Fibroblast of mammary gland (primary cell): ENCODE results near the gene SPTBN4.

ENCODE experiments used
- DNase-seq: peaks from one replicate; pipeline ENCODE4 v3.0.0-alpha.2; 2010; ENCODE audit warnings: low read depth
- H3K4me3 ChIP-seq: 2 replicates; pipeline ENCODE4 v1.5.1; 2011; ENCODE audit warnings: low read depth, mild to moderate bottlenecking, low read length, moderate library complexity; ENCODE audit not compliant: control insufficient read depth
- TF ChIP-seq, protein P1 (sequence below): conservative IDR thresholded peaks from 2 replicates; pipeline ENCODE4 v1.5.1; 2011; ENCODE audit warnings: low read depth, low read length, inconsistent platforms; ENCODE audit not compliant: control insufficient read depth, insufficient read depth

SPTBN4 gene

GRCh38 chr19:40506099-40506498 lies 39.3 kb downstream of the SPTBN4 start:
- TF ChIP-seq, protein P1, sequence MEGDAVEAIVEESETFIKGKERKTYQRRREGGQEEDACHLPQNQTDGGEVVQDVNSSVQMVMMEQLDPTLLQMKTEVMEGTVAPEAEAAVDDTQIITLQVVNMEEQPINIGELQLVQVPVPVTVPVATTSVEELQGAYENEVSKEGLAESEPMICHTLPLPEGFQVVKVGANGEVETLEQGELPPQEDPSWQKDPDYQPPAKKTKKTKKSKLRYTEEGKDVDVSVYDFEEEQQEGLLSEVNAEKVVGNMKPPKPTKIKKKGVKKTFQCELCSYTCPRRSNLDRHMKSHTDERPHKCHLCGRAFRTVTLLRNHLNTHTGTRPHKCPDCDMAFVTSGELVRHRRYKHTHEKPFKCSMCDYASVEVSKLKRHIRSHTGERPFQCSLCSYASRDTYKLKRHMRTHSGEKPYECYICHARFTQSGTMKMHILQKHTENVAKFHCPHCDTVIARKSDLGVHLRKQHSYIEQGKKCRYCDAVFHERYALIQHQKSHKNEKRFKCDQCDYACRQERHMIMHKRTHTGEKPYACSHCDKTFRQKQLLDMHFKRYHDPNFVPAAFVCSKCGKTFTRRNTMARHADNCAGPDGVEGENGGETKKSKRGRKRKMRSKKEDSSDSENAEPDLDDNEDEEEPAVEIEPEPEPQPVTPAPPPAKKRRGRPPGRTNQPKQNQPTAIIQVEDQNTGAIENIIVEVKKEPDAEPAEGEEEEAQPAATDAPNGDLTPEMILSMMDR: no peak
- no peak for DNase-seq

GRCh38 chr19:40507892-40508291 lies 41.1 kb downstream of the SPTBN4 start:
- DNase-seq: no peak
- H3K4me3 ChIP-seq: no peak overlapping the region
- TF ChIP-seq, protein P1: no peak

More at GRCh38 chr19:40506099-40506498, 39.3 kb downstream of the SPTBN4 start:
- H3K4me3 ChIP-seq: no peak overlapping the region

DNA sequence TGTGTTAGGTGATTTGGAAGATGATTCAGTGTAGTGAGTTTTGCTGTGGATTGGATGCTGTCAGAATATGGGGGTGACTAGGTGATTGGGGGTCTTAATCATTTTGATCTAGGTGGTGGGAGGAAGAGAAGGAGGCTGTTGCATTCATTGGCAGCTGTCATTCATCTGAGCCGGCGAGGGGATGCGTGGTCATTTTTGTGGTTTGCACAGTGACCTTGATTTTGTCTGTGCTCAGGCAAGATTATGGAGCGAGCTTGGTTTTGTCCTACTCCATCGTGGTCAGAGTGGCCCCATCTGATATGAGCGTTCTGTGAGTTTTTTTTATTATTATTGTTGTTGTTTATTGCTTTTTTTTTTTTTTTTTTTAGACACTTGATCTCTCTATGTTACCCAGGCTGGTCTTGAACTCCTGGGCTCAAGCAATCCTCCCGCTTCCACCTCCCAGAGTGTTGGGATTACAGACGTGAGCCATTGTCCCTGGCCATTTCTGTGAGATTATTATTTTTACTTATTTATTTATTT lies 42.0 kb downstream of the SPTBN4 start:
- DNase-seq: no peak
- H3K4me3 ChIP-seq: no peak overlapping the region
- TF ChIP-seq, protein P1: no peak

- H3K4me3 ChIP-seq: no peak overlapping the region
- peak; percentile 26 for DNase-seq
- TF ChIP-seq, protein P1: no peak
These were observed 43.8 kb downstream of the SPTBN4 start for GRCh38 chr19:40510526-40511115.

GRCh38 chr19:40511487-40511886 lies 44.7 kb downstream of the SPTBN4 start:
- no peak overlapping the region for H3K4me3 ChIP-seq
- no peak for DNase-seq
- TF ChIP-seq, protein P1: no peak

DNA sequence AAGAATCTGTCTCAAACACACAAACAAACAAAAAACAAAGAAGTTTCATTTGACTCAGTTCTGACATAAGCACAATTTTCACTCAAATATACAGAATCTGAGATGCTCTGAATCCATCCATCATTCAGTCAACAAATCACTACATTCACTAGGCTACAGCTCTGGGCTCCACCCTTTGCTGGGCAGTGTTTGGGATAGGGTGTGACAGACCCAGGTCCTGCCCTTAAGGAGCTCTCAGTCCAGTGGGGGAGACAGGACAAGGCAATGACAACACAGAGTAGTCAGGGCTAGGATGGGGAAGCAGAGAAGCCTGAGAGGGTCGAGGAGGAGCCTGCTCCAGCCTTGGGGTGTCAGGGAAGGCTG lies 45.3 kb downstream of the SPTBN4 start:
- no peak overlapping the region for H3K4me3 ChIP-seq
- TF ChIP-seq, protein P1: no peak
- no peak for DNase-seq
